Panc1 (cell line): Measurements from ENCODE around the gene RAB15. TPM values are rescaled to one million over a fixed set of nuclear protein-coding genes. Genes with fewer than 3 reads are reported as not detected.
A peak's percentile ranks its signal among the peaks of the same experiment; 100 is the strongest.
"Not testable (repeated sequence)": the region's sequence is repeated elsewhere in the genome, so short reads cannot be mapped to it uniquely, and the experiment has no call there.

Experiments
- ATAC-seq: fragments of 200-7000 bp; cut with Tn5 transposase; 2 replicates; pipeline ENCODE4 v1.9.1; 2020; ENCODE audit warnings: mild to moderate bottlenecking, moderate library complexity
- BruUV-seq: library from RNA; stranded (reverse); fragments of 400-500 nt; replicated peaks from 2 replicates; lab custom pipeline; 2021; lab: Mats Ljungman, UMichigan
- CTCF ChIA-PET: fragments of 300-600 bp; sonication (Branson Sonifier 250); formaldehyde crosslinking; loops from one replicate; lab custom pipeline; 2022; ENCODE audit warnings: antibody characterized with exemption; lab: Charles Lee
- POLR2A ChIA-PET: fragments of 300-600 bp; sonication (Branson Sonifier 250); formaldehyde crosslinking; loops from one replicate; lab custom pipeline; 2022; ENCODE audit warnings: antibody characterized with exemption; lab: Charles Lee
- DNase-seq: peaks from one replicate; pipeline ENCODE4 v3.0.0-alpha.2; 2010; ENCODE audit warnings: low read depth, low spot score
- H3K27ac ChIP-seq: 2 replicates; pipeline ENCODE4 v1.5.1; 2011; ENCODE audit warnings: mild to moderate bottlenecking, low read length, inconsistent platforms
- H3K27me3 ChIP-seq: fragments of 200-500 bp; sonication (Bioruptor generic); 2 replicates; pipeline ENCODE4 v1.6.0; 2014; ENCODE audit warnings: low read length, inconsistent platforms; ENCODE audit not compliant: control insufficient read depth, insufficient read depth
- H3K36me3 ChIP-seq: fragments of 200-500 bp; sonication (Bioruptor generic); 2 replicates; pipeline ENCODE4 v1.5.1; 2014; ENCODE audit warnings: inconsistent platforms, mild to moderate bottlenecking, low read length, moderate library complexity; ENCODE audit not compliant: control insufficient read depth, insufficient read depth
- H3K4me1 ChIP-seq: 2 replicates; pipeline ENCODE4 v1.5.1; 2011; ENCODE audit warnings: inconsistent platforms, mild to moderate bottlenecking, low read length, moderate library complexity; ENCODE audit not compliant: control insufficient read depth, insufficient read depth
- H3K4me3 ChIP-seq, 2 experiments: 2 replicates each; pipeline ENCODE4 v1.5.1; 2011 to 2012; ENCODE audit warnings: low read depth in 2 of 2, low read length in 2 of 2, mild to moderate bottlenecking in 2 of 2, inconsistent platforms in 1 of 2, moderate library complexity in 1 of 2
- H3K9me3 ChIP-seq: fragments of 200-500 bp; sonication (Bioruptor generic); 2 replicates; pipeline ENCODE4 v1.5.1; 2014; ENCODE audit warnings: low read depth, mild to moderate bottlenecking, inconsistent platforms, low read length, moderate library complexity; ENCODE audit not compliant: control insufficient read depth, insufficient read depth
- CTCF ChIP-seq: fragments of 450-650 bp; IDR thresholded peaks from 2 replicates; pipeline ENCODE4 v1.5.1; 2017; ENCODE audit warnings: mild to moderate bottlenecking
- POLR2AphosphoS5 ChIP-seq: IDR thresholded peaks from 2 replicates; pipeline ENCODE4 v1.6.1; 2012; ENCODE audit warnings: mild to moderate bottlenecking, low read depth, low read length, moderate library complexity
- SIN3A ChIP-seq: IDR thresholded peaks from 2 replicates; pipeline ENCODE4 v1.6.1; 2012; ENCODE audit warnings: low read depth, mild to moderate bottlenecking, low read length, moderate library complexity, borderline replicate concordance; ENCODE audit not compliant: insufficient read depth
- TCF7L2 ChIP-seq: IDR thresholded peaks from 2 replicates; pipeline ENCODE4 v1.6.1; 2011; ENCODE audit warnings: mild to moderate bottlenecking, low read depth, low read length, inconsistent platforms
- in situ Hi-C: cut with HindIII; loops from 2 replicates; pipeline ENCODE4 v1.10.0; 2016; ENCODE audit warnings: low sequenced_read_pairs, low pct_unique_long_range_greater_than_20kb
- intact Hi-C: fragments of 100-400 bp; cut with micrococcal nuclease; formaldehyde crosslinking; loops from one replicate; pipeline ENCODE4 v1.10.0; 2022; ENCODE audit not compliant: unreplicated experiment
- total RNA-seq: library from RNA; stranded (reverse); gene quantifications from one replicate; pipeline ENCODE4 v1.2.1, GENCODE V29; 2021; ENCODE audit not compliant: unreplicated experiment
- TF ChIP-seq, protein P1 (sequence below), 2 experiments: IDR thresholded peaks; 2 replicates each; pipeline ENCODE4 v1.6.1; 2011 to 2012; ENCODE audit warnings: low read depth in 2 of 2, control low read depth in 1 of 2, low read length in 1 of 2, mild to moderate bottlenecking in 1 of 2, moderate library complexity in 1 of 2; ENCODE audit not compliant: insufficient read depth in 1 of 2

RAB15 gene
- total RNA-seq, 1 experiment from 2014 or later: 6.0 TPM

DNA sequence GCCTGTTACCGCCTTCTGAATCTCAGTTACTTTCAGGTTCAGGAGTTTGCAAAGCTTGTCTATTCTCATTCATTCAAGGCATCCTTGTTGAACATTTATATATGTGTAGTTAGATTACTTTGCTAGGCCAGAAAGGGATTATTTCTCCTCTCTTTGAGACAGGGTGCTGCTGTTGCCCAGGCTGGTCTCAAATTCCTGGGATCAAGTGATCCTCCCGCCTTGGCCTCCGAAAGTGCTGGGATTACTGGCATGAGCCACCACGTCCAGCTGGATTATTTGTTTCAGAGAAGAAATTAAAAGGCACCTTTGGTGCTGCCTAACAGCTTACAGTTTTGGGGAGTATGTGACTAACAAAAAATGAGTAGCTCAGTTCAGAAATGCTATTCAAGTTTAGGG lies 57.1 kb downstream of the RAB15 start:
- in situ Hi-C loops: no loop called here
- no peak for TF ChIP-seq TCF7L2
- no peak for TF ChIP-seq POLR2AphosphoS5
- TF ChIP-seq, protein P1, sequence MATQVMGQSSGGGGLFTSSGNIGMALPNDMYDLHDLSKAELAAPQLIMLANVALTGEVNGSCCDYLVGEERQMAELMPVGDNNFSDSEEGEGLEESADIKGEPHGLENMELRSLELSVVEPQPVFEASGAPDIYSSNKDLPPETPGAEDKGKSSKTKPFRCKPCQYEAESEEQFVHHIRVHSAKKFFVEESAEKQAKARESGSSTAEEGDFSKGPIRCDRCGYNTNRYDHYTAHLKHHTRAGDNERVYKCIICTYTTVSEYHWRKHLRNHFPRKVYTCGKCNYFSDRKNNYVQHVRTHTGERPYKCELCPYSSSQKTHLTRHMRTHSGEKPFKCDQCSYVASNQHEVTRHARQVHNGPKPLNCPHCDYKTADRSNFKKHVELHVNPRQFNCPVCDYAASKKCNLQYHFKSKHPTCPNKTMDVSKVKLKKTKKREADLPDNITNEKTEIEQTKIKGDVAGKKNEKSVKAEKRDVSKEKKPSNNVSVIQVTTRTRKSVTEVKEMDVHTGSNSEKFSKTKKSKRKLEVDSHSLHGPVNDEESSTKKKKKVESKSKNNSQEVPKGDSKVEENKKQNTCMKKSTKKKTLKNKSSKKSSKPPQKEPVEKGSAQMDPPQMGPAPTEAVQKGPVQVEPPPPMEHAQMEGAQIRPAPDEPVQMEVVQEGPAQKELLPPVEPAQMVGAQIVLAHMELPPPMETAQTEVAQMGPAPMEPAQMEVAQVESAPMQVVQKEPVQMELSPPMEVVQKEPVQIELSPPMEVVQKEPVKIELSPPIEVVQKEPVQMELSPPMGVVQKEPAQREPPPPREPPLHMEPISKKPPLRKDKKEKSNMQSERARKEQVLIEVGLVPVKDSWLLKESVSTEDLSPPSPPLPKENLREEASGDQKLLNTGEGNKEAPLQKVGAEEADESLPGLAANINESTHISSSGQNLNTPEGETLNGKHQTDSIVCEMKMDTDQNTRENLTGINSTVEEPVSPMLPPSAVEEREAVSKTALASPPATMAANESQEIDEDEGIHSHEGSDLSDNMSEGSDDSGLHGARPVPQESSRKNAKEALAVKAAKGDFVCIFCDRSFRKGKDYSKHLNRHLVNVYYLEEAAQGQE (IDR thresholded peaks at IDR 0.05; ENCODE audit: insufficient read depth in 1 of 2, low read depth in 2 of 2, low read length in 1 of 2): no peak
- no peak for TF ChIP-seq SIN3A
- TF ChIP-seq CTCF: no peak
- peaks cover 5% of the 10 kb centered on the region; the same call in 1 of the 2 replicates for H3K36me3 ChIP-seq
- DNase-seq (no peak), ATAC-seq (no peak)
- intact Hi-C loops: no loop called here
- peak overlapping the region; percentile 90 for H3K27ac ChIP-seq
- H3K9me3 ChIP-seq: no peaks in the 10 kb centered on the region
- no TSS peak for BruUV-seq
- H3K4me3 ChIP-seq: peak overlapping the region; percentile 90 to 92
- ChIA-PET CTCF (no interaction called here), POLR2A (interaction anchor here (0.6 to 0.7 kb wide), 5 partner anchors 17 to 174 kb away, joined by 3 to 6 read pairs (median 5); no protein-coding TSS in a partner anchor)
- no peaks in the 10 kb centered on the region for H3K27me3 ChIP-seq
- peaks cover 5% of the 10 kb centered on the region; the same call in 1 of the 2 replicates for H3K4me1 ChIP-seq

- H3K27ac ChIP-seq: peak within 1 kb of the TSS; percentile 90
- CTCF ChIA-PET: no interaction called here
- peaks cover 5% of the 10 kb centered on the region; the same call in 1 of the 2 replicates for H3K4me1 ChIP-seq
- H3K36me3 ChIP-seq: peaks cover 5% of the 10 kb centered on the region; the same call in 1 of the 2 replicates
- no peaks in the 10 kb centered on the region for H3K27me3 ChIP-seq
- H3K9me3 ChIP-seq: no peaks in the 10 kb centered on the region
- DNase-seq (peak; percentile 94), ATAC-seq (peak; percentile 100)
- intact Hi-C loops: no loop called here
- H3K4me3 ChIP-seq: peak within 1 kb of the TSS; percentile 90 to 92
- TF ChIP-seq SIN3A: peak; percentile 84
- TF ChIP-seq POLR2AphosphoS5: peak; percentile 90
- TF ChIP-seq, protein P1 (IDR thresholded peaks at IDR 0.05; ENCODE audit: insufficient read depth in 1 of 2, low read depth in 2 of 2, low read length in 1 of 2): no peak
- POLR2A ChIA-PET: interaction anchor here (0.6 to 0.7 kb wide), 5 partner anchors 18 to 173 kb away, joined by 3 to 6 read pairs (median 5); no protein-coding TSS in a partner anchor
- no TSS peak for BruUV-seq
- in situ Hi-C loops: no loop called here
Measured at GRCh38 chr14:64914237-64915028, 57.7 kb downstream of the RAB15 start, which contains the start of gene CHURC1. TSS of gene CHURC1 (plus strand) at chr14:64914455. CDS start at chr14:64914496, 41 bp downstream.

GRCh38 chr14:64913477-64913876 lies 58.7 kb downstream of the RAB15 start:
- H3K9me3 ChIP-seq, H3K4me1 ChIP-seq, in situ Hi-C loops, DNase-seq, BruUV-seq, intact Hi-C loops, H3K27me3 ChIP-seq, H3K27ac ChIP-seq, POLR2A ChIA-PET, ATAC-seq, H3K36me3 ChIP-seq, CTCF ChIA-PET: not testable (repeated sequence)
- H3K4me3 ChIP-seq: peak overlapping the region; percentile 90 to 92
